HG03342 (cell line): Measurements from ENCODE around the gene CDIPT.
"Not testable (repeated sequence)": the region's sequence is repeated elsewhere in the genome, so short reads cannot be mapped to it uniquely, and the experiment has no call there.

Source experiments
- ATAC-seq: cut with Tn5 transposase; IDR thresholded peaks from one replicate; pipeline ENCODE4 v1.9.1; 2021; ENCODE audit warnings: mild to moderate bottlenecking, moderate library complexity; ENCODE audit not compliant: unreplicated experiment

Gene CDIPT

GRCh38 chr16:29833219-29833618 is 29.8 kb downstream of the CDIPT start:
- not testable (repeated sequence) for ATAC-seq

GRCh38 chr16:29831490-29831889 is 31.5 kb downstream of the CDIPT start:
- ATAC-seq = no peak

GRCh38 chr16:29830774-29831173 is 32.3 kb downstream of the CDIPT start:
- ATAC-seq = no peak

- ATAC-seq = no peak
Observed at GRCh38 chr16:29826342-29826695, 36.7 kb downstream of the CDIPT start.

GRCh38 chr16:29825145-29826044 is 37.6 kb downstream of the CDIPT start:
- ATAC-seq = no peak

- no peak for ATAC-seq
Observed at GRCh38 chr16:29824589-29825144, 38.4 kb downstream of the CDIPT start.

GRCh38 chr16:29821643-29822115 is 41.3 kb downstream of the CDIPT start:
- no peak for ATAC-seq

- no peak for ATAC-seq
Observed at GRCh38 chr16:29820730-29821642, 42.0 kb downstream of the CDIPT start.

- no peak for ATAC-seq
Observed at GRCh38 chr16:29820271-29820701, 42.7 kb downstream of the CDIPT start, which contains the start of gene MVP. Gene MVP, plus strand, starts transcription at chr16:29820462. Its CDS starts 10,088 bp downstream, at chr16:29830550.

GRCh38 chr16:29819506-29819905 is 43.5 kb downstream of the CDIPT start:
- ATAC-seq = no peak

GRCh38 chr16:29818082-29818481 is 44.9 kb downstream of the CDIPT start:
- no peak for ATAC-seq

GRCh38 chr16:29816694-29817441 is 46.2 kb downstream of the CDIPT start:
- peak; percentile 7 for ATAC-seq

GRCh38 chr16:29815793-29816693 is 47.0 kb downstream of the CDIPT start, which contains the start of gene PAGR1:
Gene PAGR1, plus strand, starts transcription at chr16:29816152. Its CDS starts 374 bp downstream, at chr16:29816526.
- peak; percentile 55 for ATAC-seq

- ATAC-seq = no peak
Observed at GRCh38 chr16:29815032-29815721, 47.8 kb downstream of the CDIPT start.

- no peak for ATAC-seq
Observed at GRCh38 chr16:29814592-29814991, 48.4 kb downstream of the CDIPT start.

- ATAC-seq = no peak
Observed at GRCh38 chr16:29813644-29814562, 49.1 kb downstream of the CDIPT start.

- no peak for ATAC-seq
Observed at GRCh38 chr16:29812754-29813643, 50.0 kb downstream of the CDIPT start.
